Endodermal cell (in vitro differentiated cells): ENCODE results near the gene MAP6D1. TPM values are rescaled to one million over a fixed set of nuclear protein-coding genes. Genes with fewer than 3 reads are reported as not detected.

Experiments
- DNase-seq: peaks from one replicate; pipeline ENCODE4 v3.0.0-alpha.2; 2017
- H3K27ac ChIP-seq: 2 replicates; pipeline ENCODE4 v1.5.1; 2013; ENCODE audit warnings: mild to moderate bottlenecking, low read depth, low read length, moderate library complexity
- H3K27me3 ChIP-seq: 2 replicates; pipeline ENCODE4 v1.6.1; 2013; ENCODE audit warnings: mild to moderate bottlenecking, low read length, moderate library complexity; ENCODE audit not compliant: insufficient read depth, control insufficient read depth, poor library complexity, severe bottlenecking
- H3K36me3 ChIP-seq: 2 replicates; pipeline ENCODE4 v1.7.0; 2013; ENCODE audit warnings: mild to moderate bottlenecking, low read length, moderate library complexity; ENCODE audit not compliant: control insufficient read depth, insufficient read depth
- H3K4me1 ChIP-seq: one replicate; pipeline ENCODE4 v1.7.0; 2013; ENCODE audit warnings: low read length; ENCODE audit not compliant: control insufficient read depth, insufficient read depth
- H3K4me3 ChIP-seq: 2 replicates; pipeline ENCODE4 v1.5.1; 2013; ENCODE audit warnings: mild to moderate bottlenecking, low read length, moderate library complexity
- H3K9ac ChIP-seq: 2 replicates; pipeline ENCODE4 v1.6.1; 2013; ENCODE audit warnings: mild to moderate bottlenecking, low read length, moderate library complexity; ENCODE audit not compliant: poor library complexity, severe bottlenecking; ENCODE audit errors: extremely low read depth
- H3K9me3 ChIP-seq: 2 replicates; pipeline ENCODE4 v1.6.1; 2013; ENCODE audit warnings: mild to moderate bottlenecking, low read length, moderate library complexity; ENCODE audit not compliant: control insufficient read depth
- H3K27ac Mint-ChIP-seq: 2 replicates; pipeline ENCODE4 v1.8.0; 2020; ENCODE audit warnings: mixed read lengths
- H3K27me3 Mint-ChIP-seq: 2 replicates; pipeline ENCODE4 v1.8.0; 2021; ENCODE audit warnings: mild to moderate bottlenecking, mixed read lengths; ENCODE audit not compliant: insufficient read depth
- H3K36me3 Mint-ChIP-seq: 2 replicates; pipeline ENCODE4 v1.8.0; 2020; ENCODE audit warnings: low read depth, mixed read lengths
- H3K4me1 Mint-ChIP-seq: 2 replicates; pipeline ENCODE4 v1.8.0; 2020; ENCODE audit warnings: mixed read lengths
- H3K4me3 Mint-ChIP-seq: 2 replicates; pipeline ENCODE4 v1.8.0; 2020; ENCODE audit warnings: mild to moderate bottlenecking, moderate library complexity, mixed read lengths
- H3K9me3 Mint-ChIP-seq: 2 replicates; pipeline ENCODE4 v1.8.0; 2020; ENCODE audit warnings: mild to moderate bottlenecking, mixed read lengths
- WGBS, 2 experiments: methylation state at CpG; one replicate each; pipeline versions ENCODE4 v1.1.5 to v1.1.7; 2013; ENCODE audit warnings: missing lambda C conversion rate in 2 of 2, mixed read lengths in 1 of 2; ENCODE audit not compliant: insufficient coverage in 1 of 2, insufficient read length in 1 of 2; 5-methylcytosine and 5-hydroxymethylcytosine counted together
- total RNA-seq, 2 donors: library from RNA; stranded (reverse); fragmentation: NEBNext Ultra II Directional in 1 of 2; extraction: Animal tissue kit (Norgen Biotek cat#: 25700) in 1 of 2; gene quantifications; 2 replicates in 1 of 2; 3 replicates in 1 of 2; pipeline ENCODE4 v1.2.1, GENCODE V29; 2021
- TF ChIP-seq, protein P1 (sequence below): fragments of 200-600 bp; sonication (generic); conservative IDR thresholded peaks from 2 replicates; pipeline ENCODE4 v1.5.0; 2021; ENCODE audit warnings: antibody characterized with exemption, mild to moderate bottlenecking

MAP6D1 gene
- total RNA-seq, 2 donors from 2014 or later: 4.0 to 4.8 TPM

- Histone ChIP-seq H3K4me3 (no peak overlapping the region), H3K27me3 (peaks cover 6% of the 10 kb centered on the region), H3K36me3 (peaks cover 41% of the 10 kb centered on the region), H3K9ac (no peak overlapping the region), H3K27ac (no peak overlapping the region), H3K4me1 (no peaks in the 10 kb centered on the region), H3K9me3 (no peaks in the 10 kb centered on the region)
- Mint-ChIP-seq H3K4me1 (peaks cover 7% of the 10 kb centered on the region), H3K9me3 (no peaks in the 10 kb centered on the region), H3K27ac (no peak overlapping the region), H3K4me3 (no peak overlapping the region), H3K27me3 (peaks cover 10% of the 10 kb centered on the region), H3K36me3 (peaks cover 31% of the 10 kb centered on the region)
- DNase-seq: no peak
- TF ChIP-seq, protein P1, sequence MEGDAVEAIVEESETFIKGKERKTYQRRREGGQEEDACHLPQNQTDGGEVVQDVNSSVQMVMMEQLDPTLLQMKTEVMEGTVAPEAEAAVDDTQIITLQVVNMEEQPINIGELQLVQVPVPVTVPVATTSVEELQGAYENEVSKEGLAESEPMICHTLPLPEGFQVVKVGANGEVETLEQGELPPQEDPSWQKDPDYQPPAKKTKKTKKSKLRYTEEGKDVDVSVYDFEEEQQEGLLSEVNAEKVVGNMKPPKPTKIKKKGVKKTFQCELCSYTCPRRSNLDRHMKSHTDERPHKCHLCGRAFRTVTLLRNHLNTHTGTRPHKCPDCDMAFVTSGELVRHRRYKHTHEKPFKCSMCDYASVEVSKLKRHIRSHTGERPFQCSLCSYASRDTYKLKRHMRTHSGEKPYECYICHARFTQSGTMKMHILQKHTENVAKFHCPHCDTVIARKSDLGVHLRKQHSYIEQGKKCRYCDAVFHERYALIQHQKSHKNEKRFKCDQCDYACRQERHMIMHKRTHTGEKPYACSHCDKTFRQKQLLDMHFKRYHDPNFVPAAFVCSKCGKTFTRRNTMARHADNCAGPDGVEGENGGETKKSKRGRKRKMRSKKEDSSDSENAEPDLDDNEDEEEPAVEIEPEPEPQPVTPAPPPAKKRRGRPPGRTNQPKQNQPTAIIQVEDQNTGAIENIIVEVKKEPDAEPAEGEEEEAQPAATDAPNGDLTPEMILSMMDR: no peak
- 94 to 97% methylated on average over 10 to 14 of the region's 14 CpGs for WGBS, 2 experiments
Observed at GRCh38 chr3:183827809-183828537, 2.6 kb upstream of the MAP6D1 start.

DNA sequence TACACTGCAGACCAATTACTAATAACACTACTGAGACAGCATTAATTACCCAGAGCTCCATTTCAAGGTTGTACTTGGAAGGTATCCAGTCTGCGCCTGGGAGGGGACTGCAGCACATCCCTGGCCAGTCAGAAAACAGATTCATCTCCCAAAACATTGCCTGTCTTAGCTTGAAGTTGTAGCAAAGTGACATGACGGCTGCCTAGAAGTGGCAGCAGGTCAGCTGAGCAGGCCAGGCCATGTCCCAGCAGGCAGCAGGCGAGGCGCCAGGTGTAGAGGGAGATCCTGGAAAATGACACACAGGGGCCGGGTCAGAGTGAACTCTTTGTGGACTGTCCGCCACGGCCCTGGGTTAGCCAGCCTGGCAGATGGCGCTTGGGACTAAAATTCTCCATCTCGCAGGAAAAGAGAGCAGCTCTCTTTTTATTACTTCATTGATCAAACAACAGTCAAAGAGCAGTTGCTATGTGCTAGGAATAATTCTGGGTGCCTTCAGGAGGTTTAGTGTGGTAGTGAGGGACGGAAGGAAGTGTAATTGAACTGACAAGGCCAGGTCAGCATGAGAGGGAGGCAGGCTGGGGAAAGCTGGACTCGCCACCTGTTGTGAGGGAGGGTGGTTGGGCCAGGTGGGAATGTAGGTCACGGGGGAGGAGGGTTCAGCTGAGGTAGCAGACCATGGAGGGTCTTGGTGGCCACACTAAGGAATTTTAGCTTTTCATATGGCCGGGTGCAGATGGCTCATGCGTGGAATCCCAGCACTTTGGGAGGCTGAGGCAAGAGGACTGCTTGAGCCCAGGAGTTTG lies 1.3 kb upstream of the MAP6D1 start:
- Histone ChIP-seq H3K4me3 (no peak overlapping the region), H3K27me3 (peaks cover 6% of the 10 kb centered on the region), H3K9me3 (no peaks in the 10 kb centered on the region), H3K36me3 (peaks cover 32% of the 10 kb centered on the region), H3K27ac (peak overlapping the region; percentile 22), H3K9ac (no peak overlapping the region), H3K4me1 (no peaks in the 10 kb centered on the region)
- Mint-ChIP-seq H3K36me3 (peaks cover 25% of the 10 kb centered on the region), H3K27ac (no peak overlapping the region), H3K9me3 (no peaks in the 10 kb centered on the region), H3K27me3 (peaks cover 12% of the 10 kb centered on the region), H3K4me1 (peaks cover 7% of the 10 kb centered on the region), H3K4me3 (peak overlapping the region; percentile 54)
- no peak for DNase-seq
- WGBS, 2 experiments: 95 to 97% methylated on average over 8 to 14 of the region's 14 CpGs
- TF ChIP-seq, protein P1: no peak

GRCh38 chr3:183824761-183825455 lies 469 bp downstream of the MAP6D1 start:
- no peaks in the 10 kb centered on the region for H3K9me3 Mint-ChIP-seq
- Histone ChIP-seq H3K27me3 (peaks cover 6% of the 10 kb centered on the region), H3K36me3 (peaks cover 18% of the 10 kb centered on the region), H3K27ac (no peak overlapping the region), H3K4me1 (no peaks in the 10 kb centered on the region), H3K4me3 (peak overlapping the region; percentile 78), H3K9ac (peak overlapping the region; percentile 22), H3K9me3 (no peaks in the 10 kb centered on the region)
- H3K27me3 Mint-ChIP-seq: peaks cover 12% of the 10 kb centered on the region
- H3K27ac Mint-ChIP-seq: no peak overlapping the region
- peak; percentile 76 for DNase-seq
- peaks cover 7% of the 10 kb centered on the region for H3K4me1 Mint-ChIP-seq
- peaks cover 25% of the 10 kb centered on the region for H3K36me3 Mint-ChIP-seq
- TF ChIP-seq, protein P1: no peak
- WGBS, 2 experiments: 1 to 9% methylated on average over 9 to 88 of the region's 88 CpGs
- peak overlapping the region; percentile 59 for H3K4me3 Mint-ChIP-seq
